Fibroblast of lung (primary cell): Measurements from ENCODE around the gene TMEM217. TPM values are rescaled to one million over a fixed set of nuclear protein-coding genes. Genes with fewer than 3 reads are reported as not detected.
"Not testable (repeated sequence)": the region's sequence is repeated elsewhere in the genome, so short reads cannot be mapped to it uniquely, and the experiment has no call there.

Source experiments
- DNase-seq, 2 donors: peaks; one replicate each; pipeline versions ENCODE4 v3.0.0 to v3.0.0-alpha.2; 2010; ENCODE audit warnings: low read depth in 2 of 2
- H2AFZ ChIP-seq: 2 replicates; pipeline ENCODE4 v1.5.1; 2012; ENCODE audit warnings: low read length, control low read depth, inconsistent platforms
- H3K27ac ChIP-seq: 2 replicates; pipeline ENCODE4 v1.5.1; 2011; ENCODE audit warnings: low read length, control low read depth; ENCODE audit not compliant: insufficient read depth
- H3K27me3 ChIP-seq: 2 replicates; pipeline ENCODE4 v1.5.1; 2011; ENCODE audit warnings: mild to moderate bottlenecking, low read length; ENCODE audit not compliant: control insufficient read depth, insufficient read depth
- H3K36me3 ChIP-seq: 2 replicates; pipeline ENCODE4 v1.5.1; 2011; ENCODE audit warnings: low read length; ENCODE audit not compliant: control insufficient read depth, insufficient read depth
- H3K4me1 ChIP-seq: 2 replicates; pipeline ENCODE4 v1.5.1; 2011; ENCODE audit warnings: low read length; ENCODE audit not compliant: control insufficient read depth, insufficient read depth; ENCODE audit errors: extremely low read depth
- H3K4me2 ChIP-seq: 2 replicates; pipeline ENCODE4 v1.5.1; 2011; ENCODE audit warnings: low read length, control low read depth; ENCODE audit not compliant: insufficient read depth; ENCODE audit errors: extremely low read depth
- H3K4me3 ChIP-seq, 4 experiments: fragments of 200-600 bp in 1 of 4; sonication (generic) in 1 of 4; replicated peaks in 1 of 4; 2 replicates each; pipeline ENCODE4 v1.5.1; 2011 to 2016; ENCODE audit warnings: low read length in 4 of 4, low read depth in 3 of 4, mild to moderate bottlenecking in 3 of 4, control low read depth in 2 of 4, inconsistent platforms in 1 of 4, mixed read lengths in 1 of 4; ENCODE audit not compliant: insufficient read depth in 1 of 4; ENCODE audit errors: control extremely low read depth in 1 of 4
- H3K79me2 ChIP-seq: 2 replicates; pipeline ENCODE4 v1.5.1; 2012; ENCODE audit warnings: mild to moderate bottlenecking, low read length, inconsistent platforms; ENCODE audit not compliant: control insufficient read depth, insufficient read depth
- H3K9ac ChIP-seq: 2 replicates; pipeline ENCODE4 v1.5.1; 2011; ENCODE audit warnings: mild to moderate bottlenecking, low read length, control low read depth; ENCODE audit not compliant: insufficient read depth
- H3K9me3 ChIP-seq: 2 replicates; pipeline ENCODE4 v1.5.1; 2012; ENCODE audit warnings: low read depth, low read length; ENCODE audit not compliant: control insufficient read depth, insufficient read depth
- H4K20me1 ChIP-seq: 2 replicates; pipeline ENCODE4 v1.5.1; 2011; ENCODE audit warnings: low read length; ENCODE audit not compliant: control insufficient read depth, insufficient read depth; ENCODE audit errors: extremely low read depth
- EZH2 ChIP-seq: IDR thresholded peaks from 2 replicates; pipeline ENCODE4 v1.5.1; 2012; ENCODE audit warnings: low read length, control low read depth, mild to moderate bottlenecking; ENCODE audit errors: missing control alignments
- polyA plus RNA-seq, 2 donors: library from polyadenylated mRNA; depleted of rRNA in 1 of 2; stranded (reverse) in 1 of 2; unstranded in 1 of 2; fragments of >200 nt; gene quantifications; 2 replicates each; pipeline ENCODE4 v1.2.1, GENCODE V29; 2011 to 2012; ENCODE audit warnings: missing spikeins in 1 of 2
- total RNA-seq: library from RNA; depleted of rRNA; stranded (reverse); fragments of >200 nt; gene quantifications from 2 replicates; pipeline ENCODE4 v1.2.1, GENCODE V29; 2014
- TF ChIP-seq, protein P1 (sequence below), 2 donors: IDR thresholded peaks in 1 of 2; conservative IDR thresholded peaks in 1 of 2; 1 replicate in 1 of 2; 2 replicates in 1 of 2; pipeline ENCODE4 v1.5.1; 2011 to 2012; ENCODE audit warnings: low read length in 2 of 2, control low read depth in 1 of 2, inconsistent platforms in 1 of 2, low read depth in 1 of 2, mild to moderate bottlenecking in 1 of 2

Gene TMEM217
- total and polyA plus RNA-seq, 2 donors (not counting 1 experiment from before 2014, with no cell fraction given) = 3.1 to 4.0 TPM

DNA sequence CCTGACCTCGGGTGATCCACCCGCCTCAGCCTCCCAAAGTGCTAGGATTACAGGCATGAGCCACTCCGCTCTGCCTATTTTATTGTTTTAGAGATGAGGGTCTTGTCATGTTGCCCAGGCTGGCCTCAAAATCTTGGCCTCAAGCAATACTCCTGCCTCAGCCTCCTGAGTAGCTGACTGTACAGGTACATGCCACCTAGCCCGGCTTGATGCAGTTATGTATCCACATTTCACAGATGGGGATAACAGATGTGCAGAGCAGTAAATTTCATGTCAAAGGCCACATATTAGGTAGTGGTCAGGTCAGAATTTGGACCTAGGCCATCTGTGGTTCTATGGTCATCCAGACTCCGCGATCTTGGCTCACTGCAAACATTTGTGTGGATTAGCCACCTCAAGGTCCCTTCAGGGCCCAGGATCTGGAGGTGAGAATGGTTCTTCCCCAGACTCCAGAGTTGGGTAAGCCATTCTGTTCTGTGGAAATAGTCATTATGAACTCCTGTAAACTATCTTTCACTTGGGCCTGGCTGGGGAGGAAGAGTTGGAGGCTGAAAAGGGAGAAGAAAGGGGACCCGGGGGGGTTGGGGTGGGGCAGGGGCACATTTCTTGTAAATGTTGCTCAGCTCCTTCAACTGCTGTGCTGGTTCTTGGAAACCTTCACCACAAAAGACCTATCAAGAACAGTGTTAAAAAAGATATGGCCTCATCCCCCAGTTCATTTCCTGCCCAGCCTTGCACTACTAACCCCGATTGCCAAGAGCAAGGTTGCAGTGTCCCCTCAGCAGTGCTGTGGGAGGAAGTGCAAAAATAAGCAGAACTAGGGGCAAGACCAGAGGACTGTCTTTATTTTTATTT lies 75.0 kb downstream of the TMEM217 start:
- Histone ChIP-seq H3K27me3 (no peaks in the 10 kb centered on the region), H3K4me1 (no peaks in the 10 kb centered on the region), H4K20me1 (no peaks in the 10 kb centered on the region), H3K9me3 (no peaks in the 10 kb centered on the region), H3K79me2 (no peaks in the 10 kb centered on the region), H3K4me2 (no peak overlapping the region), H2AFZ (no peak overlapping the region), H3K36me3 (no peaks in the 10 kb centered on the region), H3K27ac (no peak overlapping the region), H3K4me3 (no peak overlapping the region), H3K9ac (no peak overlapping the region)
- no peak for DNase-seq
- TF ChIP-seq EZH2 = no peak
- TF ChIP-seq, protein P1, sequence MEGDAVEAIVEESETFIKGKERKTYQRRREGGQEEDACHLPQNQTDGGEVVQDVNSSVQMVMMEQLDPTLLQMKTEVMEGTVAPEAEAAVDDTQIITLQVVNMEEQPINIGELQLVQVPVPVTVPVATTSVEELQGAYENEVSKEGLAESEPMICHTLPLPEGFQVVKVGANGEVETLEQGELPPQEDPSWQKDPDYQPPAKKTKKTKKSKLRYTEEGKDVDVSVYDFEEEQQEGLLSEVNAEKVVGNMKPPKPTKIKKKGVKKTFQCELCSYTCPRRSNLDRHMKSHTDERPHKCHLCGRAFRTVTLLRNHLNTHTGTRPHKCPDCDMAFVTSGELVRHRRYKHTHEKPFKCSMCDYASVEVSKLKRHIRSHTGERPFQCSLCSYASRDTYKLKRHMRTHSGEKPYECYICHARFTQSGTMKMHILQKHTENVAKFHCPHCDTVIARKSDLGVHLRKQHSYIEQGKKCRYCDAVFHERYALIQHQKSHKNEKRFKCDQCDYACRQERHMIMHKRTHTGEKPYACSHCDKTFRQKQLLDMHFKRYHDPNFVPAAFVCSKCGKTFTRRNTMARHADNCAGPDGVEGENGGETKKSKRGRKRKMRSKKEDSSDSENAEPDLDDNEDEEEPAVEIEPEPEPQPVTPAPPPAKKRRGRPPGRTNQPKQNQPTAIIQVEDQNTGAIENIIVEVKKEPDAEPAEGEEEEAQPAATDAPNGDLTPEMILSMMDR (conservative IDR thresholded peaks at IDR 0.05 in 1 of 2, IDR thresholded peaks at IDR 0.05 in 1 of 2; ENCODE audit: low read depth in 1 of 2, low read length in 2 of 2) = no peak

DNA sequence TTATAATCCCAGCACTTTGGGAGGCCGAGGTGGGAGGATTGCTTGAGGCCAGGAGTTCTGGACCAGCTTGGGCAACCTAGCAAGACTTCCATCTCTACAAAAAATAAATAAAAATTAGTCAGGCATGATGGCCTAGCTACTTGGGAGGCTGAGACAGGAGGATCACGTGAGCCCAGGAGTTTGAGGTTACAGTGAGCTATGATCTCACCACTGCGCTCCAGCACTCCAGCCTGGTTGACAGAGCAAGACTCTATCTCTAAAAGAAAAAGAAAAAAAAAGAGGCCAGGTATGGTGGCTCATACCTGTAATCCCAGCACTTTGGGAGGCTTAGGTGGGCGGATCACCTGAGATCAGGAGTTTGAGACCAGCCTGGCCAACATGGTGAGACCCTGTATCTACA lies 77.3 kb downstream of the TMEM217 start:
- H3K27ac ChIP-seq, H3K4me2 ChIP-seq, H3K27me3 ChIP-seq, DNase-seq, H3K9ac ChIP-seq, H3K9me3 ChIP-seq, H3K79me2 ChIP-seq, H2AFZ ChIP-seq, H3K4me1 ChIP-seq, H3K4me3 ChIP-seq, H3K36me3 ChIP-seq, H4K20me1 ChIP-seq: not testable (repeated sequence)

DNA sequence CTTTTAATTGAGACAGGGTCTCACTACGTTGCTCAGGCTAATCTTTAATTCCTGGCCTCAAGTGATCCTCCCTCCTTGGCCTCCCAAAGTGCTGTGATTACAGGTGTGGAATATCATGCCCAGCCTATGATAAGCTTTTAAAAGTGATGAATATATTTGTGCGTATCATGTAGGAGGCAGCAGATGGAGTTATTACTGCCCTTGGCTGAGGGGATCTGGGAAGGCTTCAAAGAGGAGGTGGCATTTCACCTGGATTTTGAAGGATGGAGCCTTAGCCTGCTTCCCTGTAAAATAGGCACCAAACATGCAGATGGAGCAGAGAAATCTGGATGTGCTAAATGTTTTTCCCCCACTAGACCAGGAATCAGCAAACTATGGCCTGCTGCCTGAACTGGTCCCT lies 77.9 kb downstream of the TMEM217 start:
- Histone ChIP-seq H3K27ac (no peak overlapping the region), H3K79me2 (no peaks in the 10 kb centered on the region), H3K4me2 (no peak overlapping the region), H3K27me3 (no peaks in the 10 kb centered on the region), H3K4me3 (no peak overlapping the region), H3K9me3 (no peaks in the 10 kb centered on the region), H3K4me1 (no peaks in the 10 kb centered on the region), H3K9ac (no peak overlapping the region), H3K36me3 (no peaks in the 10 kb centered on the region), H4K20me1 (no peaks in the 10 kb centered on the region), H2AFZ (no peak overlapping the region)
- TF ChIP-seq, protein P1 (conservative IDR thresholded peaks at IDR 0.05 in 1 of 2, IDR thresholded peaks at IDR 0.05 in 1 of 2; ENCODE audit: low read depth in 1 of 2, low read length in 2 of 2) = no peak
- no peak for TF ChIP-seq EZH2
- no peak for DNase-seq
